ENCODE results near the gene VPS54.

GRCh38 chr2:64045938-64046337, 26.7 kb upstream of the VPS54 start:
- TF ChIP-seq CTCF (IDR thresholded peaks at IDR 0.05), result no peak
- TF ChIP-seq POLR2A (IDR thresholded peaks at IDR 0.05), result no peak
